HG03378 (cell line): Measurements from ENCODE around the gene PTEN.

Experiments used
- ATAC-seq: cut with Tn5 transposase; IDR thresholded peaks from one replicate; pipeline ENCODE4 v1.9.1; 2021; ENCODE audit warnings: mild to moderate bottlenecking, moderate library complexity; ENCODE audit not compliant: unreplicated experiment

The PTEN gene

DNA sequence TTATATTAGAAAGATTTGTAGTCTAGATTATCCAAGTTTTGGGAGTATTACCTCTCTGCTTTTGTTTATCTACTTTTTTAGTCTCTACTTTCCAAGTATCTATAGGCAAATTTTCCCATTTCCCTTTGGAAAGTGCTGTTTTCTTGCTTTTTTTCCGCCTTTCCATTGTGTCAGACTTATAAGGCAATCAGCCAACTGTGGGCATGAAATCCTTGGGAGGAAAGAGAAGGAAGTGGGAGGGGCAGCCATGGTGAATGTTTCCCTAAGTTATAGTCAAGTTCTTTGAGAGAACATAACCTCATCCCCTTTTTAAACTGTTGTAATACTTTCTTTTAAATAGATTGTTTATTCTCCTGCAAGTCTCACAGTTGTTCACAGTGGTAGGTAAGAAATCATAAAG, 52.6 kb downstream of the PTEN start:
- no peak for ATAC-seq

DNA sequence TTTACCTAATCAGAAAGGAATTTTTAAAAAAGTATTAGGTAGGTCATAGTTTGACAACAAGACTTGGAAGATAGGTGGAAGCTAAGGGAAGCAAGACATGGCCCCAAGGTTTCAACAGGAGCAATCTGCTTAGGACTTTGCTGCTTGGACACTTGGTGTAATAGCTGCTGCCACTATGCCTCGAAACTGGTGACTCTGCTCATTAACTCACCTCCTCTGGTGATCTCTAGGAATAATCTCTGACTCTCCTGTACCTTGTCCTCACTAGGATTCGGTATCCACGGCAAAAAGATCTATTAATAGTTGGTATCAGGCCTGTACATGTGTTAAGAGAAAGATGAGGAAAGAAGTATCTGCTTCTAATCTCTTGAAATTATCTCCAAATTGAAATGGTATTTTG, 53.1 kb downstream of the PTEN start:
- ATAC-seq = no peak

DNA sequence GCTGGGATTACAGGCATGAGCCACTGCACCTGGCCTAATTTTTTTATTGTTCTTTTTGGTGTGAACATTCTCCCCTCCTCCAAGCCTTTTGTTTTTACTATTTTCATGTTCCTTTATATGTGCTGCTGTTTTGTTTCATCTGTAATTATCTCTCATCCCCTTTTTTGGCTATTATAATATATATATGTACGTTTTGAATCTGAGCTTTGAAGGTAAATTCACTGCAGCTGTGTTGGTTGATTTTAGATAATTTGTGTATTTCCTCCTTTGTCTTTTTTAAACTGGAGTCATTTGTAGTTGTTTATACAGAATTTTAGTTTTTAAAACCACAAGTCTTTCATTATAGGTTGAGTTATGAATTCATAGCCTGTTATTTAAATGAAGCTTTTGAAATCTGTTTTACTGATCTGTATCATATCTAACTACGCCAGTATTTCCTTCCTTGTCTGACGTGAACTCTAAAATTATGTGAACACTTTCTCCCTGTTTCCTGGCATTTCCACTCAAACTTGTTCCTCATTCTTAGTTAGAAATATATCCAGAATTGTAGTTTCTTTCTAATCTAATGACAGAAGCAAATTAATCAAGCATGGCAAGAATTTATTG, 54.9 kb downstream of the PTEN start:
- no peak for ATAC-seq

DNA sequence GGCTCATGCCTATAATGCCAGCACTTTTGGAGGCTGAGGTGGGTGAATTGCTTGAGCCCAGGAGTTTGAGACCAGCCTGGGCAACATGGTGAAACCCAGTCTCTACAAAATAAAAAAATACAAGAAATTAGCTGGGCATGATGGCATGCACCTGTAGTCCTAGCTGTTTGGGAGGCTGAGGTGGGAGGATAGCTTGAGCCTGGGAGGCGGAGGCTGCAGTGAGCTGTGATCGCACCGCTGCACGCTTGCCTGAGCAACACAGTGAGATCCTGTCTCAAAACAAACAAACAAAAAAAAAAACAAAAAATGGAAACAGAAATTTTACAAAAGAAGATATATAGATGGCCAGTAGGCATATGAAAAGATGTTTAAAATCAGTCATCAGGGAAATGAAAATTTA, 57.1 kb downstream of the PTEN start:
- no peak for ATAC-seq

DNA sequence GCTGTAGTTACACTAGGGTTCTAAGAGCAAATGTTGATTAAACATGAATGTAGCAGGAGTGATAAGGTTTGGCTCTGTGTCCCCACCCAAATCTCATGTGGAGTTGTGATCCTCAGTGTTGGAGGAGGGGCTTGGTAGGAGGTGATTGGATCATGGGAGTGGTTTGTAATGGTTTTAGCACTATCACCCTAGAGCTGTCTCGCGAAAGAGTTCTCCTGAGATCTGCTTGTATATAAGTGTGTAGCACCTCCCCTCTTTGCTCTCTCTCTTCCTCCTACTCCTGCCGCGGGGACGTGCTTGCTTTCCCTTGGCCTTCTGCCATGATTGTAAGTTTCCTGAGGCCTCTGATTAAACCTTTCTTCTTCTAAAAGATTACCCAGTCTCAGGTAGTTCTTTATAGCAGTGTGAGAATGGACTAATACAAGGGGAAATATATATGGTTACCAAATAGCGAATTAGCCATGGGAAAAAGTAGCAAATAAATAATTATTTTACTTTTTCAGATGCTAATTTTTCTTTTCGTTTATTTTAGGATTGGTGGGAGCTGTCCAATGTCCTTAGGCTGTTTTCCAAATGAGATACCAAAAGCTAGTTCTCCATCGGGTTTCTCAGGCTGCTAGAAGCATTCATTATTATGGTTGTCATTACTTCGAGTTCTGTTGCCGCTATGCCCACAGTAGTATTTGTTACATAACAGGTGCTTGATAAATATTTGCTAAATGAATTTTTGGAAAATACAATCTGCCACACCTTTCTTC, 58.7 kb downstream of the PTEN start:
- ATAC-seq = no peak

DNA sequence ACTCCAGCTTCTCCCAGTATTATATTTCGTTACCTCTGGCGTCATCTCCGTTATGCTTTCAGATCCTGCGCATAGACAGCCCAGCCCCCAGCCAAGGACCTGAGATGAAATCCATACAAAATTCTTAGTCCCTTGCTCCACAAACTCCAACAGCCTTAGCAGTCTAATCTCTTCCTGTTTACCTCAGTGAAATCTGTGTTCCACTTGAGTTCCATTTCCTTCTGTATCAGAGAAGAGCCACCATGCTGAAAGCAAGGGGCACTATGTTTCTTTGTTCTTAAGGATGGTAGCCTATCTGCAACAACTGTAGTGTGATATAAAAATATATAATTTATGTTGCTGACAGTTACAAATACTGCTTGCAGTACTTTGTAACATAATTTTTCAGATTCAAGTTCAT, 59.8 kb downstream of the PTEN start:
- no peak for ATAC-seq

DNA sequence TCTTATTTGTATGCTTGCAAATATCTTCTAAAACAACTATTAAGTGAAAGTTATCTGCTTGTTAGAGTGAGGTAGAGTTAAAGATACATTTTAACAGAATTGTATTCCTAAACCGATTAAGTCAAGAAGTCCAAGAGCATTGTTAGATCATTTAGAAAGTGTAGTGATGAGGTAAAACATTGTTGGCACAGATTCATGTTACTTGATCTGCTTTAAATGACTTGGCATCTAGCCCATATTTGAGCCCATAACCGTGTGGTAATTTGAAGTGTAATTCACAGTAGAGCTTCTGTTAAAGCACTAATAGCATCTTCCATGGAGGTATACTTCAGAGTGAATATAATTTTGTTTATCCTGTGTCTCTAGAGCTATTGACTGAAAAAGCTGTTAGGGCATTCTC, 62.1 kb downstream of the PTEN start:
- no peak for ATAC-seq

DNA sequence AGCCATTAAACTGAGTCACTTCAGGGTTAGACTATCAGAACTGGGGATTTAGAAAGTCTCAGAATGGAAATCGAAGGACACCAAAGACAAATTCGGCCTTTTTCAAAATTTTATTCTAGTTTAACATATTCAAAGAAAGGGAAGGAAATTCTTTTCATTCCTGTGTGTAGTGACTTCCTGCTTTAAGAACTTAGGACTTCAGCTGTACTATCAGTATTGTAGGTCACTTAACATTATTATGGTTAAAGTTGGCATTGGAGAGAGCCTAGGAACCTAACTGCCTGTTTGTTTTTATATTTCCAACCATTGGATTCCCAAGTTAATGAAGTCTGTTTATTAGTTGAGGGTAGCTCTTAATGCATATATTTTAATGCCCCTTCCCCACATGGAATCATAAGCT, 63.7 kb downstream of the PTEN start:
- no peak for ATAC-seq

DNA sequence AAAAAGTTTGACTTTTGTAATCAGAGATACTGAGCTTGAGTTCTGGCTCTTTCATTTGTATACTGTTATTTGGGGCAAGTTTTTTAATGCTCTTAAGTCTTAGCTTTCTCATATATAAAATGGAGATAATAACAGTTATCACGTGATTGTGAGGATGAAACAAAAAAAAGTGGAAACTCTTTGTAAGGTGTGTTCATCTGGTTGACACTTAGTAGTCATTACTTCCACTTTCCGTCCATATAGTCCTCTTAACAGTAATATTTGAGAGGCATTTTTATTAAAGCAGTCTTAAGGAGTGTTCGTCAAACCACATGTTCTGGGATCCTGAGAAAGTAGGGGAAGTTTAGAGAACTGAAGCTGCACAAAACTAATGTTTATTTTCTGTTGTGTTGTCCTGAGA, 65.6 kb downstream of the PTEN start:
- no peak for ATAC-seq

DNA sequence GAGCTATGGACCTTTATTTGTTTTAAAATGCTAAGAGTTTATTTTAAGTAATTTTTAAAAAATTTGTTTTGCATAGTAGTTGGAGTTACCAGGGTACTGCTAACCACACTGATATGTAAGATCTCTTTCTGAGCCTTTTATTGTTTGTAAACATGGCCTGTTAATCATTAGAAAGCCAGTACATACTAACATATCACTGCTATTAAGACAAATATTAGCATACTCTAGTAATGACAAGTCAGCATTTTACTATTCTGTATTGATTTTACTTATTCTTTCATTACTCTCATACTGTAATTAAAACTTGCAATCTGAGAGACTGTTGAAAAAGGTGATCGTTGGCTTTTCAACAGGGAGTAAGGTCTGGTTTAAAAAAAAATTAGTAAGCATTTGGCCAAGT, 66.7 kb downstream of the PTEN start:
- no peak for ATAC-seq

DNA sequence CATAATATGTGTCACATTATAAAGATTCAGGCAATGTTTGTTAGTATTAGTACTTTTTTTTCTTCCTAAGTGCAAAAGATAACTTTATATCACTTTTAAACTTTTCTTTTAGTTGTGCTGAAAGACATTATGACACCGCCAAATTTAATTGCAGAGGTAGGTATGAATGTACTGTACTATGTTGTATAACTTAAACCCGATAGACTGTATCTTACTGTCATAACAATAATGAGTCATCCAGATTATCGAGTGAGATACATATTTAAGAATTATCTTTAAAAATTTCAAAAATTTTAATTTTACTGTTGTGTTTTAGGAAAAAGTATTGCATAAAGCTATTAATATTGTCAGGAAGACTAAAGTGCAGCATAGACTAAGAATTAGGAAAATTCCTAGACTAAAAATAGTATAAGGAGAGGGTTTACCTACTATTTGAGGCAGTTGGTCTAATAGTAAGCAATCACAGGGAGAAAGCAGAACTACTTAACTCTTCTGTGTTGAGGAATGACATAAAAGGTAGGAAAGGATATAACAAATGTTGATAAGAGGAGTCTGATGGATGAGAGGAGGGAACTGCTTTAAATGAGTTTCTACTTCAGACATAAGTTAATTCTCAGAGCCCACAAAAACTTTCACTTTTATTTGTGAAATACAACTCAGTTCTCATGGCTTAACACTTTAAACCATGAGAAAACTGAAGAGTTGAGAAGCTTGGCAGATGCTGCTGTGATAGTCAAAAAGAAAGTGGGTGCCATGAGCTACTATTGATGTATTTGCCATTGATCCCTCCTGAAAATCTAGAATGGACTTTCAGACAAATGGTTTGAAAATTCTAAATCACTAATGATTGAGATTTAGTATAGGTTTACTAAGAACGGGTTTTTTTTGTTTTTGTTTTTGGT, 67.8 kb downstream of the PTEN start:
- no peak for ATAC-seq

DNA sequence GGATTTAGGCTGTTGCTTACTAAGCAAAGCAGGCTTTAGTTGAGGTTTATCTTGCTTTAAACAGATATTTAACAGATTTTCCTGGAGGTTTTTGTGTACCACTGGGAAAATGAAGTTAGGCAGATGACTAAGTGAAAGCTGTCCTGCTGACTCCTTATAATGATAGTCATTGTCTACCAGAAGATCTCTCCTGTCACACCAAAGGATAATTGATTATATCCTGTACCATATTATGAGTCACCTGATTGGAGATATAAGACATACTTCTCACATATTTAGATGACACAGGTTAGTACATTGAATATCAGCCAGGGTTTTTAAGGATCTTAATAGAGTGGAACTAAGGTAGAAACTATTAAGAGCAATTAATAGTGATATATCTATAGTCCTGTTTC, 68.4 kb downstream of the PTEN start:
- ATAC-seq = no peak

DNA sequence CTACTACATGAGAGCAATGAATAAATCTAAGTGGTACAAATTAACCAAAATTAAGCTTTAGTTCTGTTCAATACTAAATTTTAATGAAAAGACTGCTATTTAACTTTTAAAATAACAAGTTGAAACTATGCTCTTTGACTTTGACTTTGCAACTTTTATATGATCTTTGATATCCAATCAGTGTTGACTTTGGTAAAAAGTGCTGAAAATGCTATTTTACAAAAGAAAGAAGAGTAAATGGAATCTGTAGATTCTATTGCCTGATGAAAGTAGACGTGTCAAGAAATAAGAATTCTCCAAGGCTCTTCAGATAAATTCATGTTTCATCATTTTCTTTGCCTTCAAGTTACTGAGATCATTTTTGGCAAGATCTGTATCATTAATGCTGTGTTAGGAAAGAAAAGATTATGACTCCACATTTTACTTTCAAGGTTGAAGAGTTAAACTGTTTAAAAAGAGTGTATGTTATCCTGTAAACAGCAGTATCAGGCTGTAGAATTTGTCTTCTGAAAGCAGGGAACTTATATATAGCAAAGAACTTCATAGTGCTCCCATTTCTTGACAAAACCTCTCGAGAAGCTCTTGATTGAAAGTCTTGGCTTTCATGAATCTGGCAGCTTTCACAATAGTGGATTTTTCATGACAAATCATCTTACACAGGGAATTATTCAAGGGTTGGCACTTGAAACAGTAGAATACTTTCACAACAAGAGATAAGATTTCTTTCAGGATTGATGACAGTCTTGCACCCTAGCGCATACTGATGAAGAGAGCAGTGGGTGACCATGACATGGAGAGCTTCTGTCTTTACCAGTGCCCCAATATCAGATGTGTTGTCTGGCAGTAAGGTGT, 72.1 kb downstream of the PTEN start:
- no peak for ATAC-seq

DNA sequence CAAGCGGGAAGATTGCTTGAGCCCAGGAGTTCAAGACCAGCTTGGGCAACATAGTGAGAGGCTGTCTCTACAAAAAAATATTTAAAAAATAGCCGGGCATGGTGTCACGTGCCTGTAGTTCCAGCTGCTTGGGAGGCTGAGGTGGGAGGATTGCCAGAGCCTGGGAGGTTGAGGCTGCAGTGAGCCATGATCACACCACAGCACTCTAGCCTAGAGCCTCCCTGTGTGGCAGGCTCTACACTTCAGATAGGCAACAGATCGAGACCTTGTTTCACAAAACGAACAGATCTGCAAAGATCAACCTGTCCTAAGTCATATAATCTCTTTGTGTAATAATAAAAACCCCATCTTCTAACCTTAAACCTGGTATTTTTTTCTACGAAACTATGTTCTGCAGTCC, 76.8 kb downstream of the PTEN start:
- ATAC-seq = no peak

DNA sequence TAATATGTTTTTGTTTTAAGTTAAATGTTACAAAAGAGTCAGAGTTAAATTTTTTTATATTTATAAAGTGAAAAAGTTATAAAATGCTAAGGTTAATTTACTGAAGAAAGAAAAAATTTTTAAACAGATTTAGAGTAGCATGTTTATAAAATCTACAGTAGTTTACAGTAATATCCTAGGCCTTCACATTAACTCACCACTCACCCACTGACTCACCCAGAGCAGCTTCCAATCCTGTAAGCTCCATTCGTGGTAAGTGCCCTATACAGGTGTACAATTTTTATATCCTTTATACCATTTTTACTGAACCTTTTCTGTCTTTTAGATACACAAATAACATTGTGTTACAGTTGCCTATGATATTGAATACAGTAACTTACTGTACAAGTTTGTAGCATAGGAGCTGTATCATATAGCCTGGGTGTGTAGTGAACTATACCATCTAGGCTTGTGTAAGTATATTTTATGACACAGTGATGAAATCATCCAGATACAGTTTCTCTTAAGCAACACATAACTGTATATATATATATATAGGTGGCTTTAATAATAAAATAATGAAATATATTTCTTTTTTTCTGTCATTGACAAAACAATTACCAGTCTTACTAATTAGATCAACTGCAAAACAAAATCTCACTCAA, 79.6 kb downstream of the PTEN start:
- no peak for ATAC-seq

DNA sequence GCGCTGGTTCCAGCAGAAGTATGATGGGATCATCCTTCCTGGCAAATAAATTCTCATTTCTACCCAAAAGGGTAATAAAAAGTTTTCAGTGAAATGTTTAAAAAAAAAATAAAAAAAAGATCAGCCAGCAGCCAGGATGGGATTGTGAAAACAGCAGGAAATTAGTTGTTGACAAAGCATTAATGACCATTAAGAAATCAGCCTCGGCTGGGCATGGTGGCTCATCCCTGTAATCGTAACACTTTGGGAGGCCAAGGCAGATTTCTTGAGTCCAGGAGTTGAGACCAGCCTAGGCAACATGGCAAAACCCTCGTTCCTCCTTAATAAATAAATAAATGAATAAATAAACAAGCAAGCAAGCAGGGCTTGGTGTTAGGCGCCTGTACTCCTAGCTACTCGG, 82.6 kb downstream of the PTEN start:
- ATAC-seq = no peak

DNA sequence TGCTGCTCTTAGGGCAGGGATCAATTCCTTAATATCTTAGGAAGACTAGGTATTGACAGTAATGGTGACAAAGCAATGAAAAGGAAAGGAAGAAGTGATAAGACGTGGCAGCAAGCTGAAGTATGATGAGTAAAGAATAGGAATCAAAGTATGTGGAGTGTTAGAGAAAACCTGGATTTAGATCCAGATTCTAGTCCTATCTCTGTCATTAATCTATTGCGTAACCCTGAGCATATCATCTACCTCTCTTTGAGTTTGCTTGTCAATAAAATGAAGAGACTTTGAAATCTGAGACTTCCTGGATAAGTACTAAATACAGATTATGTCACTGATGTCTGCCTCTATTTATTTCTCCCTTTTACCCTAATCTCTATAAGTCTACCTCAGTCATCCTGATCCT, 89.2 kb downstream of the PTEN start:
- ATAC-seq = no peak

DNA sequence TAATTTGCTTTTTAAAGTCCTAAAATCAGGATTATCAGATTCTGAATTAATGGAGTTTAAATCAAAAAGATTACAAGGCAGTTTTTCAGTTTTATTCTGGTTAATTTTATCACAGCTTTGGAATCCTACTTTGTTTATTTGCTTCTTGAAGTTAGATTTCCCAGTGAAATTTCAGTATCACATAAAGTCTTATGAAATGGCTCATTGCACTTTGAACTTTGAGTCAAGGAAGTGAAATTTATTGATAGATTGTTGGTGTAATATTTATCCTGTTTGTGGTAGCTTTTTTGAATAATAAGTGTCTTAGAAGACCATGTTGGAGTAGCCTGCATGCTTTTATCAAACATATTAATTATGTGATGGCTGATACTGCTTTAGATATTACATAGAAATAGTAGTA, 92.6 kb downstream of the PTEN start:
- ATAC-seq = no peak

DNA sequence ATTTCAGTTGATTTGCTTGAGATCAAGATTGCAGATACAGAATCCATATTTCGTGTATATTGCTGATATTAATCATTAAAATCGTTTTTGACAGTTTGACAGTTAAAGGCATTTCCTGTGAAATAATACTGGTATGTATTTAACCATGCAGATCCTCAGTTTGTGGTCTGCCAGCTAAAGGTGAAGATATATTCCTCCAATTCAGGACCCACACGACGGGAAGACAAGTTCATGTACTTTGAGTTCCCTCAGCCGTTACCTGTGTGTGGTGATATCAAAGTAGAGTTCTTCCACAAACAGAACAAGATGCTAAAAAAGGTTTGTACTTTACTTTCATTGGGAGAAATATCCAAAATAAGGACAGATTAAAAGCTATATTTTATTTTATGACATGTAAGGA, 94.3 kb downstream of the PTEN start:
- no peak for ATAC-seq

DNA sequence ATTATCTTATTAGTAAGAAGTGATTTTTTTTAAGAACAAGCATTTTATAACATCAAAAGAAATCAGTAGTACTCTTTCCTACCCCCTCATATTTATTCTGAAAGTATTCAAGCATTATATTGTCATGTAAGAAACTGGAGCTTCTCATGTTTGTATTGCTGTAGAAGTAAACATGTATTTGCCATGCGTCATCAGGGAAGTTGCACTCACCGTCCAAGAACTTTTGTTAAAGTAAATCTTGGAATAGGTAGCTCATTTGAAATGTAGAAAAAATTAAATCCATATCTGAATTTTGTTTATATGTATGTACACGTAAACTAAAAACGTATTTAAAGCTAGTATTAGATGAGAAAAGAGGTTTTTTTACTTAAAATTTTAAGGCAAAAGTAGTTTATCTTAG, 96.8 kb downstream of the PTEN start:
- ATAC-seq = no peak

DNA sequence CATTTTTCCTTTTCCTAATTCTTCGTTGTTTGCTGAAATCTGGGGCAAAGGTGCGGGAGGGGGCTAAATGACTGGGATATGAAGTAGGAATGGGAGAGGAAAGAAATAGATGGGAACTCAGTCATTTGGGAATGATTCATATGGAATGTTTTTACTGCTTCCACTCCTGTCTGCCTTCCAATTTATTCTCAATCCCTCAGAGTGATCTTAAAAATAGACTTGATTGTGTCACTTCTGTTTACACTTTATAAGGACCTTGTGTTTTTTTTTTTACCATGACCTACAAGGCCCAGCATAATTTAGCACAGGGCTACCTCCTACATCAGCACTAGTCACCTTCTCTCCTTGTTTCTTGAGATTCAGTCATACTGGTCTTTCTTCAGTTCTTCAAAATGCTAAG, 97.9 kb downstream of the PTEN start:
- no peak for ATAC-seq
